HG03066 (cell line): ENCODE data around the gene SLC36A1.

Source experiments
- ATAC-seq: cut with Tn5 transposase; IDR thresholded peaks from one replicate; pipeline ENCODE4 v1.9.1; 2021; ENCODE audit warnings: low read depth; ENCODE audit not compliant: unreplicated experiment

SLC36A1 gene

GRCh38 chr5:151523335-151523734, 75.9 kb downstream of the SLC36A1 start:
- ATAC-seq: peak; percentile 86

DNA sequence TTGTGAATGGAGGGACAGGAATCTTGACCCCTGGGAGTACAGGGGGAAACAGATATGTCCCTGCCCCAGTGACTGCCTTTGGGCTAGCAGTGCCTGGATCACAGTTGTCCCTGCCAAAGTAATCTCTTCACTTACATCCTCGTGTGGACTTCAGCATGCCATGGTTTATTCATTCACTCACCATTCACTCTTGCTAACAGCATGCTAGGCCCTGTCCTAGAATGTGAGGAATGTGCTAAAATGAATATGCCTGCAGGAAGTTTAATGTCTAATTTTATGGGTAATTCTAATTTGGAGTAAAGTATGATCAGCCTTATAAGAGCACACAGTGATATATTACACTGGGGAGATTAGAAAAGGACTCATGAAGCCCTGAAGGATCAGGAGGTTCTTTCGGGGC, 80.8 kb downstream of the SLC36A1 start:
- no peak for ATAC-seq

DNA sequence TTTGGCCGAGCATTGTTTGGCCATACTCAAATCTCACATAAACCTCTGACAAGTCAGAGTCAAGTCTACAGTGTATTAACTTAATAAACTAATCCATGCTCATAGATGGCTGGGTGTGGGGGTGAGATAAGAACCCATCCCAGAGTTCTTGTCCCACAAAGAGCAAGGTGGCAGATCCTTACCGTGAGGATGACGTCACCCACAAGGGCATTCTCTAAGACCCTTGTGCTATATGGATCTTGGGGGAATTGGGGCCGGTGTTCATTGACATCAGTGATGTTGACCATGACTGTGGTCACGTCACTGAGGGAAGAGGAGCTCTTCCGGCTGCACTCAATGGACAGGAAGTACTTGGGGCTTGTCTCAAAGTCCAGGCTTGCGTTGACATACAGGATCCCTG, 81.6 kb downstream of the SLC36A1 start:
- no peak for ATAC-seq

- ATAC-seq: no peak
Measured at GRCh38 chr5:151531581-151531980, 84.2 kb downstream of the SLC36A1 start.

- no peak for ATAC-seq
Measured at GRCh38 chr5:151532416-151532815, 85.0 kb downstream of the SLC36A1 start.

DNA sequence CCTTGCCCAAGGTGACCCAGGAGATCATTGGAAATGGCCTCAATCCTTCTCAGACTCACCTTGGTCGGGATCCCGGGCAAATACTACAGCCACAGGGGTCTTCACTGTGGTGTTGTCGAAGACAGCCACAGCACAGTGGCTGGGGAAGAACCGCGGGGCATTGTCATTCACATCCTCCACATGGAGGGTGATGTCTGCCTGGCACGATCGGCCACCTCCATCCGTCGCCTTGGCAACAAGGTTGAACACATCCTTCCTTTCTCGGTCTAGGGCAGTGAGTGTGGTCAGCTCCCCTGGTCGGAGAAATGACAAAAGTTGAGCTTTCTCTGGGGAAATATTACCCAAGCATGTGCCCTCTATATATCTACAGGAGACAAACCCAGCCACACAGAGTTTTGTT, 86.9 kb downstream of the SLC36A1 start:
- no peak for ATAC-seq

- no peak for ATAC-seq
Measured at GRCh38 chr5:151537044-151537443, 89.6 kb downstream of the SLC36A1 start.

DNA sequence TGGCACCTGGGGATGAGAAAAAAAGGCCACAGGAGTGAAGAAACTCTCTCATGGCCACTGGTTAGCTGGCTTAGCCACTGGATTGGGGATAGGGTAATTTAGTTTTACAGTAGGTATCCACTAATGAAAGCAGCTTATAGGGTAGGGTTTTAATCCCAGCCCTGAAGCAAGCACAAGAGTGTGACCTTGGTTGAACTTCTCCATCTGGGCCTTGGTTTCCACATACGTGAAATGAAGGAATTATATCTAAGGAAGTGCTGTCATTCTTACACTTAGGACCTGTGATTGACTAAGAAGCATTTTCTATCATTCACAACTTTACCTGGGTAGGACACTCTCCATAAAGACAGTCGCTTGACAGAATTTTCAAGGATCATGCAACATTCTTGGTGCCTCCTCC, 94.2 kb downstream of the SLC36A1 start:
- ATAC-seq: no peak
